Esophagus squamous epithelium (tissue), 5 donors: ENCODE measurements around the gene ZNF414. TPM values are rescaled to one million over a fixed set of nuclear protein-coding genes. Genes with fewer than 3 reads are reported as not detected.
"Not testable (repeated sequence)": the region's sequence is repeated elsewhere in the genome, so short reads cannot be mapped to it uniquely, and the experiment has no call there.

Source experiments
- DNase-seq: peaks from one replicate; lab custom pipeline; 2025; lab: John Stamatoyannopoulos, UW
- H3K27ac ChIP-seq, 4 donors: fragments of 200-600 bp; sonication (generic); one replicate each; pipeline ENCODE4 v1.5.1; 2016 to 2019; ENCODE audit warnings: mild to moderate bottlenecking in 1 of 4
- H3K27me3 ChIP-seq, 4 donors: fragments of 200-600 bp; sonication (generic); 1 replicate in 3 of 4; 2 replicates in 1 of 4; pipeline versions ENCODE4 v1.5.1 to v1.6.0; 2017 to 2021; ENCODE audit warnings: antibody characterized with exemption in 1 of 4
- H3K36me3 ChIP-seq, 3 donors: fragments of 200-600 bp; sonication (generic); one replicate each; pipeline ENCODE4 v1.5.1; 2016 to 2019
- H3K4me1 ChIP-seq, 3 donors: fragments of 200-600 bp; sonication (generic); one replicate each; pipeline ENCODE4 v1.5.1; 2017 to 2019
- H3K4me3 ChIP-seq, 4 donors: fragments of 200-600 bp; sonication (generic); 1 replicate in 3 of 4; 2 replicates in 1 of 4; pipeline ENCODE4 v1.5.1; 2016 to 2019; ENCODE audit warnings: mild to moderate bottlenecking in 2 of 4, moderate library complexity in 1 of 4
- H3K9me3 ChIP-seq, 3 donors: fragments of 200-600 bp; sonication (generic); one replicate each; pipeline ENCODE4 v1.5.1; 2016 to 2019
- CTCF ChIP-seq, 6 experiments: fragments of 450-650 bp in 4 of 6; fragments of 200-600 bp in 2 of 6; sonication (generic) in 2 of 6; IDR thresholded peaks; one replicate each; pipeline ENCODE4 v1.5.1; 2016 to 2019; ENCODE audit warnings: antibody characterized with exemption in 6 of 6, mild to moderate bottlenecking in 4 of 6, moderate library complexity in 4 of 6
- POLR2A ChIP-seq, 4 donors: fragments of 450-650 bp; IDR thresholded peaks; one replicate each; pipeline ENCODE4 v1.6.1; 2017; ENCODE audit warnings: antibody characterized with exemption in 4 of 4, mild to moderate bottlenecking in 4 of 4, moderate library complexity in 3 of 4
- WGBS, 2 donors: methylation state at CpG; one replicate each; pipeline ENCODE4 v1.1.5; 2018; 5-methylcytosine and 5-hydroxymethylcytosine counted together
- intact Hi-C: fragments of 100-400 bp; cut with DNase I; formaldehyde crosslinking; loops from one replicate; pipeline ENCODE4 v1.15.0; 2022
- total RNA-seq, 4 donors: library from RNA; depleted of rRNA; stranded (reverse); fragments of >200 nt; gene quantifications; one replicate each; pipeline ENCODE4 v1.1.0, GENCODE V29; 2016
- donor health status: DM: yes; HTN: yes; CAD: no.

Gene ZNF414
- total RNA-seq, 4 donors from 2014 or later, result 4.0 to 29.9 (median 19.4) TPM

- Histone ChIP-seq H3K4me3 (no peak overlapping the region), H3K27ac (peak overlapping the region in 1 of 4 donors; percentile 64), H3K9me3 (no peaks in the 10 kb centered on the region), H3K27me3 (no peaks in the 10 kb centered on the region), H3K4me1 (peaks cover 7 to 32% (median 12%) of the 10 kb centered on the region in 3 donors), H3K36me3 (peaks cover 0 to 6% (median 0%) of the 10 kb centered on the region in 3 donors)
- TF ChIP-seq POLR2A (IDR thresholded peaks at IDR 0.05) (no peak), CTCF (IDR thresholded peaks at IDR 0.05) (no peak)
- DNase-seq, result no peak
- intact Hi-C loops, result no loop called here
- 76 to 78% methylated on average over 10 to 11 of the region's 11 CpGs for WGBS, 2 donors
These were observed 4.6 kb upstream of the ZNF414 start for GRCh38 chr19:8518536-8518935.

- peaks cover 15 to 39% (median 19%) of the 10 kb centered on the region in 3 donors for H3K4me1 ChIP-seq
These were observed 3.8 kb upstream of the ZNF414 start for GRCh38 chr19:8517551-8518442.

GRCh38 chr19:8515317-8515716, 1.4 kb upstream of the ZNF414 start:
- Histone ChIP-seq H3K9me3 (no peaks in the 10 kb centered on the region), H3K4me1 (peaks cover 19 to 56% (median 23%) of the 10 kb centered on the region in 3 donors), H3K27me3 (no peaks in the 10 kb centered on the region), H3K27ac (no peak overlapping the region), H3K36me3 (peaks cover 0 to 15% (median 0%) of the 10 kb centered on the region in 3 donors), H3K4me3 (no peak overlapping the region)
- WGBS, 2 donors, result 74 to 91% methylated on average over 11 of the region's 11 CpGs
- intact Hi-C loops, result no loop called here
- TF ChIP-seq POLR2A (IDR thresholded peaks at IDR 0.05) (no peak), CTCF (IDR thresholded peaks at IDR 0.05) (no peak)
- no peak for DNase-seq

More at GRCh38 chr19:8517551-8518442, 3.8 kb upstream of the ZNF414 start:
- intact Hi-C loops, result no loop called here
- peaks cover 0 to 6% (median 0%) of the 10 kb centered on the region in 3 donors for H3K36me3 ChIP-seq
- 33 to 49% methylated on average over 9 of the region's 10 CpGs for WGBS, 2 donors
- no peaks in the 10 kb centered on the region for H3K9me3 ChIP-seq
- no peaks in the 10 kb centered on the region for H3K27me3 ChIP-seq
- TF ChIP-seq CTCF (IDR thresholded peaks at IDR 0.05), result no peak
- TF ChIP-seq POLR2A (IDR thresholded peaks at IDR 0.05), result no peak
- peak overlapping the region in 3 of 4 donors; percentile 2 to 64 (median 44) for H3K27ac ChIP-seq
- no peak overlapping the region for H3K4me3 ChIP-seq
- DNase-seq, result no peak

- intact Hi-C loops, result not testable (repeated sequence)
These were observed 590 bp upstream of the ZNF414 start for GRCh38 chr19:8514505-8515009.

GRCh38 chr19:8513036-8513686, 806 bp downstream of the ZNF414 start:
- TF ChIP-seq CTCF (IDR thresholded peaks at IDR 0.05), result no peak
- TF ChIP-seq POLR2A (IDR thresholded peaks at IDR 0.05), result no peak
- H3K9me3 ChIP-seq, result no peaks in the 10 kb centered on the region
- H3K36me3 ChIP-seq, result peaks cover 0 to 19% (median 0%) of the 10 kb centered on the region in 3 donors
- H3K4me1 ChIP-seq, result peaks cover 19 to 51% (median 20%) of the 10 kb centered on the region in 3 donors
- DNase-seq, result no peak
- intact Hi-C loops, result no loop called here
- peak overlapping the region; percentile 56 to 88 (median 76) for H3K4me3 ChIP-seq
- H3K27me3 ChIP-seq, result no peaks in the 10 kb centered on the region
- WGBS, 2 donors, result 20 to 79% methylated on average over 4 to 10 of the region's 19 CpGs
- peak overlapping the region; percentile 95 to 100 (median 98) for H3K27ac ChIP-seq

More at GRCh38 chr19:8514505-8515009, 590 bp upstream of the ZNF414 start:
- DNase-seq, H3K27me3 ChIP-seq, H3K9me3 ChIP-seq: not testable (repeated sequence)
- Histone ChIP-seq H3K4me1 (peaks cover 19 to 56% (median 23%) of the 10 kb centered on the region in 3 donors), H3K27ac (peak overlapping the region; percentile 95 to 100 (median 98)), H3K4me3 (peak overlapping the region; percentile 56 to 88 (median 76)), H3K36me3 (peaks cover 0 to 19% (median 0%) of the 10 kb centered on the region in 3 donors)
- 58 to 63% methylated on average over 16 to 18 of the region's 21 CpGs for WGBS, 2 donors
